GM18499 (cell line): ENCODE measurements around the gene TMEM145.

Experiments
- ATAC-seq: cut with Tn5 transposase; IDR thresholded peaks from one replicate; pipeline ENCODE4 v1.9.1; 2021; ENCODE audit warnings: moderate number of reproducible peaks; ENCODE audit not compliant: insufficient read depth, unreplicated experiment

Gene TMEM145

DNA sequence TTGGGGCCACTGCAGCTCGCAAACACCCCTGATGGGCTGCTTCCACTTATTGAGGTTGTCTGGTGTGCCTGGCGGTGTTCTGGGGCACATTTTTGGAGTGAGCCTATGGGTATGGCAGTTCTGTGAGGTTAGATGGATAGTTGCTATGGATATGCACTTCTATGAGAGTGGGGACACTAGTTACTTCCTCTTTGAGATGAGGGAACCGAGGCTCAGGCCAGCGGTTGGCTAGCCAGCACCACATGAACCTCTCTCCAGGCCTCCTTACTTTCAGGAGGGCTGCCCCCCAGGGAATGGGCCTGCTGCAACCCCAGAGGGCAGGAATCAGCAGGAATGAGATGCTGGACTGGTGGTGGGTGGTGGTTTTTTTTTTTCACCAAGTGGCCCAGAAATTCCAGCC, 24.7 kb upstream of the TMEM145 start:
- no peak for ATAC-seq

DNA sequence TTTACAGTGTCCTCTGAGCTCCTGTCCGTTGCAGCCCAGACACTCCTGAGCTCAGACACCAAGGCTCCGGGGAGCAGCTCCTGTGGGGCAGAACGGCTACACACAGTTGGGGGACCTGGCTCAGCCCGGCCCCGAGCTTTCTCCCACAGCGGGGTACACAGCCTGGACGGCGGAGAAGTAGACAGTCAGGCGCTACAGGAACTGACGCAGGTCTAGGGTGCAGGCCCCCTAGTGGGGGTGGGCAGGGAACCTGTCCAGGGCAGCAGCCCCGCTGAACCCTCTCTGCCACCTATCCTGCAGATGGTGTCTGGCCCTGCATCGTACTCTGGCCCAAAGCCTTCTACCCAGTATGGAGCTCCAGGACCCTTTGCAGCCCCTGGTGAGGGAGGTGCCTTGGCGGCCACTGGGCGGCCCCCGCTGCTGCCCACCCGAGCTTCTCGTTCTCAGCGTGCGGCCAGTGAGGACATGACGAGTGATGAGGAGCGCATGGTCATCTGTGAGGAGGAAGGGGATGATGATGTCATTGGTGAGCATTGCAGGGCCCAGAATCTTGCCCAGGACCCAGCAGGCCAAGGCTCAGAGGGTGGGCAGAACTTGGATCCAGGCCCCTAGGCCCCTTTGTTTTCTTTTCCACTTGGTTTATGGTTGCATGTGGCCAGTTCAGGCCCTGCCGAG, 24.1 kb upstream of the TMEM145 start:
- no peak for ATAC-seq

DNA sequence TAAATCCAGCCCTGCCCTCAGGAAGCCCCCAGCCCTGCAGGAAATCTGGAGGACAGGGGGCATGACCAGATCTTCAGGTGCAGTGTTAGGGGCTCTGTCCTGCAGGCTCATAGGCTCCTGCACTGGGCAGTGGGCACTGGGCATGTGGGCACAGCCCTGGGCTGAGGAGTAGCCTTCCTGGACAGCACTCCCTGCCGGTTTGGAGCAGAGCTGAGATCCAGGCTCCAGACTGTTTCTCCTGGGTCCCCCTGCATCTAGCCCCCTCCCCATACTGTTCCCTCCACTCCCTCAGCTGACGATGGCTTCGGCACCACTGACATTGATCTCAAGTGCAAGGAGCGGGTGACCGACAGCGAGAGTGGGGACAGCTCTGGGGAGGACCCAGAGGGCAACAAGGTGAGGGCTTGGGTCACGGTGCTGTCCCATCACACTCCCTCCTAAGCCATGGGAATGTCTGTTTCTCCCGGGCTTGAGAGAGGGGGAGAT, 23.5 kb upstream of the TMEM145 start:
- no peak for ATAC-seq

DNA sequence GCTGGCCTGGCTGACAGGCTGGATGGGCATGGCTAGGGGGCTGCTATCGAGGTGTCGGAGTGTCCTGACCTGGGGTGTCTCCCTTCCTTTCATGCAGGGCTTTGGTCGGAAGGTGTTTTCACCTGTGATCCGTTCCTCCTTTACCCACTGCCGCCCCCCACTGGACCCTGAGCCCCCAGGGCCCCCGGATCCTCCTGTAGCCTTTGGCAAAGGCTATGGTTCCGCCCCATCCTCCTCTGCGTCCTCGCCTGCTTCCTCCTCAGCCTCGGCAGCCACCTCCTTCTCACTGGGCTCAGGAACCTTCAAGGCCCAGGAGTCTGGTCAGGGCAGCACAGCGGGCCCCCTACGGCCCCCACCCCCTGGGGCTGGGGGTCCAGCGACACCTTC, 23.0 kb upstream of the TMEM145 start:
- no peak for ATAC-seq

DNA sequence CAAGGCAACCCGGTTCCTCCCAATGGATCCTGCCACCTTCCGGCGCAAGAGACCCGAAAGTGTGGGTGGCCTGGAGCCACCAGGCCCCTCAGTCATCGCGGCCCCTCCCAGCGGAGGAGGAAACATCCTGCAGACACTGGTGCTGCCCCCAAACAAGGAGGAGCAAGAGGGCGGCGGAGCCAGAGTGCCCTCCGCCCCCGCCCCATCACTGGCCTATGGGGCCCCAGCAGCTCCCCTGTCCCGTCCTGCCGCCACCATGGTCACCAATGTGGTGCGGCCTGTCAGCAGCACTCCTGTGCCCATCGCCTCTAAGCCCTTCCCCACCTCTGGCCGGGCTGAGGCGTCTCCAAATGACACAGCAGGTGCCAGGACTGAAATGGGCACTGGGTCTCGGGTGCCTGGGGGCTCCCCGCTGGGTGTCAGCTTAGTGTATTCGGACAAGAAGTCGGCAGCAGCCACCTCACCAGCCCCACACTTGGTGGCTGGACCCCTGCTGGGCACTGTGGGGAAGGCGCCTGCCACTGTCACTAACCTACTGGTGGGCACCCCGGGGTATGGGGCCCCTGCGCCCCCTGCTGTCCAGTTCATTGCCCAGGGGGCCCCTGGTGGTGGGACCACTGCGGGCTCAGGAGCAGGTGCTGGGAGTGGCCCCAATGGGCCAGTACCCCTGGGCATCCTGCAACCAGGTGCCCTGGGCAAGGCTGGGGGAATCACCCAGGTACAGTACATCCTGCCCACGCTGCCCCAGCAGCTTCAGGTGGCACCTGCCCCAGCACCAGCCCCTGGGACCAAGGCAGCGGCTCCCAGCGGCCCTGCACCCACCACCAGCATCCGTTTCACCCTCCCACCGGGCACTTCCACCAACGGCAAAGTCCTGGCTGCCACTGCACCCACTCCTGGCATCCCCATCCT, 22.3 kb upstream of the TMEM145 start:
- ATAC-seq, result no peak

DNA sequence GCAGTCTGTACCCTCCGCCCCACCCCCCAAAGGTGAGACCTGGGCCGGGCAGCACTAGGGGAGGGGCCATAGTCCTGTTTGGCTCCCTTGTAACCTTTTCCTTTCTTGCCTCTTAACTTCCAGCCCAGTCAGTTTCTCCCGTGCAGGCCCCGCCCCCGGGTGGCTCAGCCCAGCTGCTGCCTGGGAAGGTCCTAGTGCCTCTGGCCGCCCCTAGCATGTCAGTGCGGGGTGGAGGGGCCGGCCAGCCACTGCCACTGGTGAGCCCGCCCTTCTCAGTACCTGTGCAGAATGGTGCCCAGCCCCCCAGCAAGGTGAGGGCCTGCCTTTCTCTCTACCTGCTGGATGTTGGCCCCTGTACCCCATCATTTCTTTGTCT, 21.7 kb upstream of the TMEM145 start:
- no peak for ATAC-seq

DNA sequence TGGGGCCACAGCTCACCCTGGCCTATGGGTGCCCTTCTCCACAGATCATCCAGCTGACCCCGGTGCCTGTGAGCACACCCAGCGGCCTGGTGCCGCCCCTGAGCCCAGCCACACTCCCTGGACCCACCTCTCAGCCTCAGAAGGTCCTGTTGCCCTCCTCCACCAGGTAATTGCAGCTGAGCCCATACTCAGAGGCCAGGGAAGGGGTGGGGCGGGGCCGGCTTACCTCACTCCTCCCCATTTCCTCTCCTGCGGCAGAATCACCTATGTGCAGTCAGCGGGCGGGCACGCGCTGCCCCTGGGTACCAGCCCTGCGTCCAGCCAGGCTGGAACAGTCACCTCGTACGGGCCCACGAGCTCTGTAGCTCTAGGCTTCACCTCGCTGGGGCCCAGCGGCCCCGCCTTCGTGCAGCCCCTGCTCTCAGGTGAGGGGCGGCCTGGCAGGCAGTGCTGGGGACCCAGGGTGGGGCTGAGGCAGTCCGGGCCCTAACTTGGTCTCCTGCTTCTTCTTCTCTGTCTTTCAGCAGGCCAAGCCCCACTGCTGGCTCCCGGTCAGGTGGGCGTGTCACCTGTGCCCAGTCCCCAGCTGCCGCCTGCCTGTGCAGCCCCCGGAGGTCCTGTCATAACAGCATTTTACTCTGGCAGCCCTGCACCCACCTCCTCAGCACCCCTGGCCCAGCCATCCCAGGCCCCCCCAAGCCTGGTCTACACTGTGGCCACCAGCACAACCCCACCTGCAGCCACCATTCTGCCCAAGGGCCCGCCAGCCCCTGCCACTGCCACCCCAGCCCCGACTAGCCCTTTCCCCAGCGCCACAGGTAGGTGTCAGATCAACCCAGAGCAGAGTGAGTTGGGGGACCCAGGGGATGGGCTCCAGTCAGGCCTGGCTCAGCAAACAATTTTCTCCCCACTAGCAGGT, 20.8 kb upstream of the TMEM145 start:
- no peak for ATAC-seq

DNA sequence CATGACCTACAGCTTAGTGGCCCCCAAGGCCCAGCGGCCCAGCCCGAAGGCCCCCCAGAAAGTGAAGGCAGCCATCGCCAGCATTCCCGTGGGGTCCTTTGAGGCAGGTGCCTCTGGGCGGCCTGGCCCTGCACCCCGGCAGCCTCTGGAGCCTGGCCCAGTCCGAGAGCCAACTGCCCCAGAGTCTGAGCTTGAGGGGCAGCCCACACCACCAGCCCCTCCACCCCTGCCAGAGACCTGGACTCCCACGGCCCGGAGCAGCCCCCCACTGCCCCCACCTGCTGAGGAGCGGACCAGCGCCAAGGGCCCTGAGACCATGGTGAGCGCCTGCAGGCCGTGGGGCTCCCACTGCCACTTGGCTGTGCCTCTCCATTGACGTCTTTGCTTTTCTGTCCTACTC, 20.1 kb upstream of the TMEM145 start:
- ATAC-seq, result no peak

DNA sequence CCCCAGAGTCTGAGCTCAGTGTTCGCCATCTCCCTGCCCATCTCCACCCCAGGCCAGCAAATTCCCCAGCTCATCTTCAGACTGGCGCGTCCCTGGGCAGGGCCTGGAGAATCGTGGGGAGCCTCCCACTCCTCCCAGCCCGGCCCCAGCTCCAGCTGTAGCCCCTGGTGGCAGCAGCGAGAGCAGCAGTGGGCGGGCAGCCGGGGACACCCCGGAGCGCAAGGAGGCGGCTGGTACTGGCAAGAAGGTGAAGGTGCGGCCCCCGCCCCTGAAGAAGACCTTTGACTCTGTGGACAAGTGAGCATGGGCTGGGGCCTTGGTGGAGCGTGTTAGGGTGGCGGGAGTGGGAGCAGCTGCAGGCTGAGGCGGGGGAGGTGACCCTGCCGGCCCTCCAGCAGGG, 19.6 kb upstream of the TMEM145 start:
- no peak for ATAC-seq

DNA sequence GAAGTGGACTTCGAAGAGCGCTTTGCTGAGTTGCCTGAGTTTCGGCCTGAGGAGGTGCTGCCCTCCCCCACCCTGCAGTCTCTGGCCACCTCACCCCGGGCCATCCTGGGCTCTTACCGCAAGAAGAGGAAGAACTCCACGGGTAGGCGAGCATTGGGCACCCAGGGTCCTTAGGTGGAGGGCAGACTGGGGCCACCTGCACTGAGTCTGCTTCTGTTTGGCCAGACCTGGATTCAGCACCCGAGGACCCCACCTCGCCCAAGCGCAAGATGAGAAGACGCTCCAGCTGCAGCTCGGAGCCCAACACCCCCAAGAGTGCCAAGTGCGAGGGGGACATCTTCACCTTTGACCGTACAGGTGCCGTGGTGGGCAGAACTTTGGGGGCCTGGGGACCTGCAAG, 19.2 kb upstream of the TMEM145 start:
- no peak for ATAC-seq

DNA sequence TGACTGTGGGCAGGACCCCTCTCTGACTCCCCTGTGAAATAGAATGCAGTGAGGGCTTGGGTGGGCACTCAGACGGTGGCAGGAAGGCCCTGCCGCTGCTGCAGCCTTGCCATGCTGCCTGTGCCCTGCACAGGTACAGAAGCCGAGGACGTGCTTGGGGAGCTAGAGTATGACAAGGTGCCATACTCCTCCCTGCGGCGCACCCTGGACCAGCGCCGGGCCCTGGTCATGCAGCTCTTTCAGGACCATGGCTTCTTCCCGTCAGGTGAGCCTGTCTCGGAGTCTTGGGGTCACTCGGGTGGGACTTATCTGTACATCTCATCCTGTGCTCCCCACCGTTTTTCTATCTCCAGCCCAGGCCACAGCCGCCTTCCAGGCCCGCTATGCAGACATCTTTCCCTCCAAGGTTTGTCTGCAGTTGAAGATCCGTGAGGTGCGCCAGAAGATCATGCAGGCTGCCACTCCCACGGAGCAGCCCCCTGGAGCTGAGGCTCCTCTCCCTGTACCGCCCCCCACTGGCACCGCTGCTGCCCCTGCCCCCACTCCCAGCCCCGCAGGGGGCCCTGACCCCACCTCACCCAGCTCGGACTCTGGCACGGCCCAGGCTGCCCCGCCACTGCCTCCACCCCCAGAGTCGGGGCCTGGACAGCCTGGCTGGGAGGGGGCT, 18.5 kb upstream of the TMEM145 start:
- no peak for ATAC-seq

DNA sequence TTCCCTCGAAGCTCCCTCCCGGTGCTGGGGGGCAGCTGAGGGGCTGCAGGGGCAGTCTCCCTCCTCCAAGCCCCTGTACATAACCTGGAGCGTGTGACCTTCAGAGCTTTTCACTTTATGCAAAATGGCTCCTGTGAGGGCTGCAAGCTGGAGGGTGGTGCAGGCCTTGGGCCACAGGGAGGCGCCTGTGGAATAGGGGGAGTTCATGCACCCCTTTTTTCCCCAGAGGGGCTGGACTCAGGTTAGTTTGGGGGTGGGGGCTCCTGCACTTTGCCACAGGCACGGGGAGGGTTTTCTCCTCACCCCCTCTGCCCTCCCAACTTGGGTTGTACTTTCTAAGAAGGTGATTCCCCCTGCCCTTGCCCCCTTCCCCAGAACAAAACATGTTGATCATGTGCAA, 17.8 kb upstream of the TMEM145 start:
- no peak for ATAC-seq

DNA sequence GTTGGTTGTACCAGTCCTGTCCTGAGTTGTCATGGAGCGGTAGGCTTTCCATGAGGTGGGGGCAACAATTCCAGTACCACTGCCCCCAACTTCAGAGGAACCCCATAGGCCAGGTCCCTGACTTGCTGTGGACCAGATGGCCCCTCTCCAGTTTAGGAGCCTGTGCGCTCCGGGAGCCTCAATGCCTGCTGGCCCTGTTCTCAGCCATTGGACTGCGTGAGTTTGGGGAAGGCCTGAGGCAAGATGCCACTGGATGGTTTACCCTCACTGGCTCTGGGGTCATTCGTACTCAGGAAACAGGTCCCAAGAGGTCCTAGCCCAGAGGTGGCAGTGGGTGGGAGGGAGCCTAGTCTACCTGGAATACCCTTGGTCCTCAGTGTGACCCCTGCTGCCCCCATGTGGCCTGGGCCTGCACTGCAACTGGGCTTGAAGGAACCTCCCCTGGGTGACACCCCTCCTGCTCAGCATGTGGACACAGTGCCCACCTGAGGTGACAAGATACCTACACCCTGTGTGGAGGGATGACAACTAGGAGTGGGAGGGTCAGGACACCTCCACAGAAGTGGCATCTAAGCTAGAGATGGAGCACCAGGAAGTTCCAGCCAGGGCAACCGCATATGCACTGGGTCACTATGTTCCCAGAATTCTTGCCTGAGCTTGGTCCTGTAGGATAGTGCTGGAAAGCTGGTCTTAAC, 17.1 kb upstream of the TMEM145 start:
- no peak for ATAC-seq

DNA sequence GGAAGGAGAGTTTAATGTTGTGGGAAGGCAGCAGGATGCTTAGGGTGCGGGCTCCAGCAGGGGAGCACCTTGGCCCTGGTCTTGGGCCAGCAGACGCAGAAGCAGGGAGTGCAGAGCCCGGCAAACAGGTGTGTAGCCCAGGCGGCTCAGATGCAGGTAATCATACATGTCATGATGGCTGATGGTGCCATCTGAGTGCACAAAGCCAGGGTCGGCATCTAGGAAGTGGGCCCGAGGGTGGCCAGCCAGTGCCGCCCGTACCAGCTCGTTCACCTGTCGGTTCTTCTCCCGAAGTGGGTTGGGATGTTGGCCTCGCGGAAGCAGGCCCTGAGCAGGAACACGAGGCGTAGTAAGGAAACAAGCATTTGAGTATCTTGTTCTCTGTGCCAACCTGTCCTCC, 16.1 kb upstream of the TMEM145 start:
- ATAC-seq, result no peak

DNA sequence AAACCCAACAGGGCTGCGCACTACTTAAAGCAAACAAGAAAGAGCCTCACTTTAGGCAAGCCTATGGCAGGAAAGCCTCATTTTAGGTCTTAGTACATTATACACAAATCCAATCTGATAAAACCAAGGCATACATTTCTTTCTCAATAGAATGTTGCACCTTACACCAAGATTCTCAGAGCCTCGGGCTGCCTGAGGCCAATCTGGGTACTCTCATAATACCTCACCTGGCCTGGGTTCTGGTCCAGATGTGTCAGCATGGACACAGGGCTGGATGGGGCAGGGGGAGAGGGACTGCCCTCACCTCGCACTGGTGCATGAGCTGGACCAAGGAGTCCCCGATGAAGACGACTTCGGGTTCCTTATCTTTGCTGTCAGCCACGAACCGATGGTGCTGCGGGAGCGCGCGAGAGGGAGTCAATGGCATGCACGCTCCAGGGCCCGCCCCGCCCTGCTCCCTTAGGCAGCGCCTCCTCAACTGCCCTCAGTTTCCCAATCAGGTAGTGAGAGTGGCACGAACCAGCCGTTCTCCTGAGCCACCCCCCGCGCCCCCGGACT, 11.4 kb upstream of the TMEM145 start, which contains the start of gene PRR19:
TSS of gene PRR19 (plus strand) at position 487 of the 558 bp plus-strand sequence. CDS start 7,453 bp downstream, outside the sequence.
- no peak for ATAC-seq

DNA sequence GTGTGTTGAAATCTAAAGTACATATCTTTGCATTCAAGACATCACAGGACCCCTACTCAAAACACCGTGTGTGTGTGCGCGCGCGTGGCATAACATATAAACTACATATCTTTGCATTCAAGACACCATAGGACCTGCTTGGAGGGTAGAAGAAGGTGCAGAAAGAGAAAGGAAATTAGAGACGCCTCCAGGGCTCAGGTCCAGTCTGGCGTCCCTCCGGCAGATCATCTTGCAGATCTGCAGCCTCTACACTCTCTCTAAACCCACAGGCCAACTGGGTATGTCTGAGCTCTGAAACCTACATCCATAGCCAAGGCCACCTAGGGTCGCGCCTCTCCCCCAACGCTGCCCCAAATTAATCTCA, 10.0 kb upstream of the TMEM145 start:
- no peak for ATAC-seq

DNA sequence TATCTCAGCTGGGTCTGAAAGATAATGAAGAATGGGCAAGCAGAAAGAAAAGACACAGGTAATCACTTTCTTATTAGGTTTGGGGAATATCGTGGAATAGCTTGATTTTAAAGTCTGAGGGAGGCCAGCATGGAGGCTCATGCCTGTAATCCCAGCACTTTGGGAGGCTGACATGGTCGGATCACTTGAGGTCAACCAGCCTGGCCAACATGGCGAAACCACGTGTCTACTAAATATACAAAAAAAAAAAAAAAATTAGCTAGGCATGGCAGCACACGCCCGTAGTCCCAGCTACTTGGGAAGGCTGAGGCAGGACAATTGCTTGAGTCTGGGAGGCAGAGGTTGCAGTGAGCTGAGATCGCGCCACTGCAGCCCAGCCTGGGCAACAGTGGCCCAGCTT, 9.2 kb upstream of the TMEM145 start:
- ATAC-seq, result no peak

DNA sequence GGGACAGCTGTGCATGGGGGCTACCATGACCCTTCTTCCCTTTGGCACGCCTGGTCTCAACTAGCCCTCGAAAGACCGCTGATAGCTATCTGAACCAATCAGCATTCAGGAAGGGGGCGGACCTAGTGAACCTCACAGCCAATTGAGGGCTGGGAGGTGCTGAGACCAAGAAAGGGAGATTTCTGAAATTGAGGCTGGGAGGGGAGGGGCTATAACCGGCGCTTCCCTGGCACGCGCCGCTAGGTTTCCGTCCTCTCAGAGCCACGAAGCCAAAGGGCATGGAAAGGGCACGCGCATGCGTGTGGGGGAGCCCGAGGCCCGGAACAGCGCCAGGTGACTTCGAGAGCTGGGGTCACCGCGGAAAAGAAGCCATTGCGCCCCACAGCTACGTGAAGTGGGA, 6.5 kb upstream of the TMEM145 start:
- no peak for ATAC-seq

DNA sequence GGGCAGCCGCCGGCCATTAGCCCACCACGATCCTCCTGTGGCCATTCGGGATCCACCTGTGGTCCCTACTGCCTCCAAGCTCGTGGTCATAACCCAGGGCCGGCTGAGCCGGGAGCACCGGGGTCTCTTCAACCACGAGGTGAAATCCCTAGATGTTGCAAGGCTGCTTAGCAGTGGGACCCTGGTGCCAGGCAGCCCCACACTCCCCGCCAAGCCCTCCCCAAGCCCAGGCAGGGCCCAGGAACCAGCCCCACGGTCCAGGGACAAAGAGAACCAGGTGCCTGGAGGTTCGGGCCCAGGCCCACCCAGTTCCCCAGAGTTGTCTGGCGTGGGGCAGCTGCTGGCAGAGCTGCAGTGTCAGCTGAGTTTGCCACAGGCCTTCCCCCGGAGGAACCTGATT, 3.4 kb upstream of the TMEM145 start:
- ATAC-seq, result no peak
